Measurements from ENCODE around the gene FAF1. TPM values are rescaled to one million over a fixed set of nuclear protein-coding genes. Genes with fewer than 3 reads are reported as not detected.
A peak's percentile ranks its signal among the peaks of the same experiment; 100 is the strongest.
"Not testable (repeated sequence)": the region's sequence is repeated elsewhere in the genome, so short reads cannot be mapped to it uniquely, and the experiment has no call there.

Gene FAF1
- total RNA-seq, 1 experiment from 2014 or later, result 65.6 TPM

DNA sequence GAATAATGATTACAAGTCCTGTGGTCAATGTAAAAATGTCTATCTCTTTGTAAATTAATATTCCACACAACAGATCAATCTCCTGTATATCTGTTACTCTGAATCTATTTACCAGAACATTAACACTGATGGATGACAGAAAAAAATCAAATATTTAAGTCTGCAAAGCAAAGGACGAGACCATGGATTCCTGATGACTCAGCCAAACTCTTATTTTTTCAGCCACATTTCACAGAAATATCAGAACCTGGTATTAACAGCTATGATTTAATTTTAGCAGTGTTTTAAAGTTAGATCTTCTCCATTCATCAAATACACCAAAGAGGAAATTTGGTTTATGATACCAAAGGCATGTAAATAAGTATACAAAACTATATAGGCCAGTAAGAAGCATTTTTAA, 46.1 kb downstream of the FAF1 start:
- peak; percentile 7 for DNase-seq (ENCODE audit: low read depth)

DNA sequence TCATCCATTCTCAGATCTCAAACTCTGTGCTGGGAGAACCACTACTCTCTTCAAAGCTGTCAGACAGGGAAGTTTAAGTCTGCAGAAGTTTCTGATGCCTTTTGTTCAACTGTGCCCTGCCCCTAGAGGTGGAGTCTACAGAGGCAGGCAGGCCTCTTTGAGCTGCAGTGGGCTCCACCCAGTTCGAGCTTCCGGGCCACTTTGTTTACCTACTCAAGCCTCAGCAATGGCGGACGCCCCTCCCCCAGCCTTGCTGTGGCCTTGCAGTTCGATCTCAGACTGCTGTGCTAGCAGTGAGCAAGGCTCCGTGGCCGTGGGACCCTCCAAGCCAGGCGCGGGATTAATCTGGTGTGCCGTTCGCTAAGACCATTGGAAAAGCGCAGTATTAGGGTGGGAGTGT, 49.7 kb downstream of the FAF1 start:
- not testable (repeated sequence) for DNase-seq (ENCODE audit: low read depth)

DNA sequence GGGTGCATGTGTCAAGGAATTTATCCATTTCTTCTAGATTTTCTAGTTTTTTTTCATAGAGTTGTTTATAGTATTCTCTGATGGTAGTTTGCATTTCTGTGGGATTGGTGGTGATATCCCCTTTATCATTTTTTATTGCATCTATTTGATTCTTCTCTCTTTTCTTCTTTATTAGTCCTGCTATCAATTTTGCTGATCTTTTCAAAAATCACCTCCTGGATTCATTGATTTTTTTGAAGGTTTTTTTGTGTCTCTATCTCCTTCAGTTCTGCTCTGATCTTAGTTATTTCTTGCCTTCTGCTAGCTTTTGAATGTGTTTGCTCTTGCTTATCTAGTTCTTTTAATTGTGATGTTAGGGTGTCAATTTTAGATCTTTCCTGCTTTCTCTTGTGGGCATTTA, 52.5 kb downstream of the FAF1 start:
- DNase-seq (ENCODE audit: low read depth), result not testable (repeated sequence)

GRCh38 chr1:50906050-50906449, 54.0 kb downstream of the FAF1 start:
- DNase-seq (ENCODE audit: low read depth), result not testable (repeated sequence)

DNA sequence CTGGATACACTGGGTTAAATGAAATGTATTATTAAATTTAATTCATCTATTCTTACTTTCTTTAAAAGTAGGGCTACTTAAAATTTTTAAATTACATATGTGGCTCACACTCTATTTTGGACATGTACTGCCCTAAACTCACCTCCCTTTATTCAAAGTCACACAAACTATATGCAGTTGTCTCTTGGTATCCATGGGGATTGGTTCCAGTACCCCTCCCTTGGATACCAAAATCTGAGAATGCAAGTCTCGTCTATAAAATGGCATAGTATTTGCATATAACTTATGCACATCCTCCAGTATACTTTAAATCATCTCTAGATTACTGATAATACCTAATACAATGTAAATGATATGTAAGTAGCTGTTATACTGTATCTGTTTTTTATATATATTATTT, 57.6 kb downstream of the FAF1 start:
- DNase-seq (ENCODE audit: low read depth), result no peak

- no peak for DNase-seq (ENCODE audit: low read depth)
Measured at GRCh38 chr1:50901872-50902271, 58.2 kb downstream of the FAF1 start.

DNA sequence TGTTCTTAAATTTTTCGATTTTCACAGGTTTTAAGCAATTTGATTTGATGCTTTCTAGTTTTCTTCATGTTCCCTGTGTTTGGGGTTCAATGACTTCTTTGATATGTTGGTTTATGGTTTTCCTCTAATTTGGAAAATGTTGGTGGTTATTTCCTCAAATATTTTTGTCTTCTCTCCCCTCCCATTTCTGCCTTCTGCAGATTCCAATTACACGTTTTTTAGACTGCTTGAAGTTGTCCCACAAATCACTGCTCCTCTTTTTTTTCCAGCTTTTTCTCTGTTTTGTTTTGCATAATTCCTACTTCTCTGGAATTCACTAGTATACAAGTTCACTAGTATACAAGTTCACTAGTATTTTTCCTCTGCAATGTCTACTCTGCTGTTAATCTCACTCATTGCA, 61.3 kb downstream of the FAF1 start:
- no peak for DNase-seq (ENCODE audit: low read depth)

GRCh38 chr1:50894340-50894739, 65.7 kb downstream of the FAF1 start:
- peak; percentile 28 for DNase-seq (ENCODE audit: low read depth)

- no peak for DNase-seq (ENCODE audit: low read depth)
Measured at GRCh38 chr1:50893466-50893865, 66.6 kb downstream of the FAF1 start.

- DNase-seq (ENCODE audit: low read depth), result not testable (repeated sequence)
Measured at GRCh38 chr1:50887555-50887954, 72.5 kb downstream of the FAF1 start.

GRCh38 chr1:50880373-50880772, 79.7 kb downstream of the FAF1 start:
- DNase-seq (ENCODE audit: low read depth), result no peak

DNA sequence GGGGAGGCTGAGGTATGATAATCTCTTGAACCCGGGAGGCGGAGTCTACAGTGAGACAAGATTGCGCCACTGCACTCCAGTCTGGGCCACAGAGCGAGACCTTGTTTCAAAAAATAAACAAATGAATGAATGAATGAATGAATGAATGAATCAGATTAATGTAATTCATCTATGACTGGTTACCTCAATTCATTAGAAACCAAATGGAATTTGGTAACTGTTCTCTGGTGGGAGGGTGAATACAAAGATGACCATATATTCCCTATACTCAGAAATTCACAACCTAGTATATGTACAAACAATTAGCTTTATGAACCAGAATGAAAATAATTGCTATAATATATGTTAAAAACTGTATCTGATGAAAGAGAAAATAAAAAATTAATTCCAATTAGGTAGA, 80.9 kb downstream of the FAF1 start:
- no peak for DNase-seq (ENCODE audit: low read depth)

DNA sequence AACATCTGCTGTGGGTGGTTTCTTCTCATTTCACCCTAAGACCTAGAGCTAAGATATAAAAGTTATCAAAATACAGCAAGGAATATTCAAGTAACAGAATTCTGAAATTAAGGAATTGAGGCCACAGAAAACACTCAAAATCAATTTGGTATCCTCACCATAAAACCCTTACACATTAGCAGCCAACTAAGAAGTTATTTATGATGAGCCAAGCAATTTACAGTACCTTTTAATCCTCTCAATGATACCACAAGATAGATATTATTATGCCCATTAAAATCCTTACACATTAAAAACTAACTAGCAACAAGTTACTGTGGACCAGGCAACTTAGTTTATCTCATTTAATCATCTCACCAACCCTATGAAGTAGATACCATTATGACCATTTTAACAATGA, 81.6 kb downstream of the FAF1 start:
- no peak for DNase-seq (ENCODE audit: low read depth)

DNA sequence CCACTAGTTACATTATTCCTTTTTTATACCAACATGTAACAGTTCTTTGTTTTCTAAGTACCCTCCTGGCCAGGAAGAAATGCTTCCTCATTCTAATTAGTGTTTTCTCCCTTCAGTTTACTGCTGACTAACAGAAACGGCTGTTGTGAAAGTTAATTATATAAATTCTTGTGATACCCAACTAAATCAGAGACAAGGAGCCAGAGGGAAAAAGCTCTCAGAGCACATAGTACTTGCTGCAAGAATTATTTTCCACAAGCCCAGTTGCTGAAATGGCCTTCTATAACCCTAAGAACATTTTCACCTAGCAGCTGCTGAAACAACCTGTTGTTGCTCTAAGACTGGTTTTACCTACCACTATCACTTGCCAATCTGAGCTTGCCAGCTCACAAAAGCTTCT, 82.4 kb downstream of the FAF1 start:
- no peak for DNase-seq (ENCODE audit: low read depth)

DNA sequence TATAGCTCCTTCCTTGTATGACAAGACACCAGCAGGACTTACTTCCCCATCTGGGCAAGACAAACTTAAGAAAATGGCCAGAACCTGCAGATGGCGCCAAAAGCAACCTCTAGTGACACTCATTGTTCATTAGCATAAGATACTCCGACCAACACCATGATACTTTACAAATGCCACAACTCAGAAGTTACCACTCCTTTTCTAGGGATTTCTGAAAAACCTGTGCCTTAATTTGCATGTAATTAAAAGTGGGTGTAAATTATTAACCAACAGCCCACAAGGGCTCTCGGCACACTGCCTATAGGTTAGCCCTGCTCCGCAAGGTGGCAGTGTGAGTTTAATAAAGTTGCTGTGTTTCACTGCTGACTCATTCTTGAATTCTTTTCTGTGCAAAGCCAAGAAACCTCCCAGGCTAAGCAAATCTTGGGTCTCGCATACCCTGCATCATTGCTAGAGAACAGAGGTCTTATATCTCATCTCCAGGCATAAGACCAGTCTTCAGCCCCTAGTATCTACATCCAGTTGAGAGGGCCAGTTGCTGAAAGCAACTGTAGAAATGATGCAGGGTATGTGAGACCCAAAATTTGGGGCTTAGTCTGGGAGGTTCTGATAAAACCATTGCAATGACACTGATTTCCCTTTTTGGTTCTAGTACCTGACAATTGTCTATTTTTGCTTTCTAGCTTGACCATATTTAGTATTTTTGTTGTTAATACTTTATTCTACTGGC, 86.4 kb downstream of the FAF1 start:
- peak; percentile 59 for DNase-seq (ENCODE audit: low read depth)

DNA sequence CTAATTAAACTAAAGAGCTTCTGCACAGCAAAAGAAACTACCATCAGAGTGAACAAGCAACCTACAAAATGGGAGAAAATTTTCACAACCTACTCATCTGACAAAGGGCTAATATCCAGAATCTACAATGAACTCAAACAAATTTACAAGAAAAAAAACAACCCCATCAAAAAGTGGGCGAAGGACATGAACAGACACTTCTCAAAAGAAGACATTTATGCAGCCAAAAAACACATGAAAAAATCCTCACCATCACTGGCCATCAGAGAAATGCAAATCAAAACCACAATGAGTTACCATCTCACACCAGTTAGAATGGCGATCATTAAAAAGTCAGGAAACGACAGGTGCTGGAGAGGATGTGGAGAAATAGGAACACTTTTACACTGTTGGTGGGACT, 95.2 kb downstream of the FAF1 start:
- not testable (repeated sequence) for DNase-seq (ENCODE audit: low read depth)

GRCh38 chr1:50861772-50862171, 98.3 kb downstream of the FAF1 start:
- peak; percentile 49 for DNase-seq (ENCODE audit: low read depth)

GRCh38 chr1:50860702-50861101, 99.4 kb downstream of the FAF1 start:
- DNase-seq (ENCODE audit: low read depth), result no peak

GRCh38 chr1:50860256-50860655, 99.8 kb downstream of the FAF1 start:
- DNase-seq (ENCODE audit: low read depth), result no peak

DNA sequence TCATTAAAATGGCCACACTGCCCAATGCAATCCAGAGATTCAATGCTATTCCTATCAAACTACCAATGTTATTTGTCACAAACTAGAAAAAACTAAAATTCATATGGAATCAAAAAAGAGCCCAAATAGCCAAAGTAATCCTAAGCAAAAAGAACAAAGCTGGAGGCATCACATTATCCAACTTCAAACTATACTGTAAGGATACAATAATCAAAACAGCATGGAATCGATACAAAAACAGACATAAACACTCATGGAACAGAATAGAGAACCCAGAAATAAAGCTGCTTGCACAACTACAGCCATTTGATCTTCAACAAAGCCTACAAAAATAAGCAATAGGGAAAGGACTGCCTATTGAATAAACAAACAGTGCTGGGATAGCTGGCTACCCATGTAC, 100.4 kb downstream of the FAF1 start:
- no peak for DNase-seq (ENCODE audit: low read depth)

- no peak for DNase-seq (ENCODE audit: low read depth)
Measured at GRCh38 chr1:50858761-50859160, 101.3 kb downstream of the FAF1 start.

GRCh38 chr1:50857702-50858101, 102.4 kb downstream of the FAF1 start:
- DNase-seq (ENCODE audit: low read depth), result no peak

DNA sequence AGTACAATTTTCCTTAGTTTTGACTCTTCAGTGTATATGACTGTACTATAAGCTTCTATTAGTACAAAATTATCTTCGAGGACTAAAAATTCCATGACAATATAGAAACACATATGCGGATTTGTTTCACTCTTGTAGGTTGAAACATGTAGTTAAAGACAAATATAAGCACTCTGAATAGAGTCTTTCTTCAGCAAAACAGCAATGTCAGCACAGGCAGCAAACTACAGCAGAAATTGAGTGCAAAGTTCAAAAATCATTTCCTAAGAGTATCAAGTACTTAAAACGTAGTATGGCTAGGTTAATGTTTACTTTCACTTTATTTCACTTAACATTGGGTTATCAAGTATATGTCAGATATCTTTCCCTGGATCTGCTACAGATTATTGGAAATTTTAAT, 106.7 kb downstream of the FAF1 start:
- DNase-seq (ENCODE audit: low read depth), result no peak

GRCh38 chr1:50852889-50853288, 107.2 kb downstream of the FAF1 start:
- DNase-seq (ENCODE audit: low read depth), result no peak

Measured in LHCN-M2 (cell line).